Stimulated activated CD4-positive, alpha-beta T cell treated with anti-CD3 and anti-CD28 coated beads, Interleukin-15, amount 100 ng/mL, for 48 hours (primary cell): ENCODE measurements around the gene COG5.
"Not testable (repeated sequence)": the region's sequence is repeated elsewhere in the genome, so short reads cannot be mapped to it uniquely, and the experiment has no call there.

ENCODE experiments used
- DNase-seq, 2 donors: peaks; one replicate each; pipeline ENCODE4 v3.0.0-alpha.2; 2020; ENCODE audit warnings: low read depth in 2 of 2

Gene COG5

GRCh38 chr7:107228291-107228690 is 335.4 kb downstream of the COG5 start:
- no peak for DNase-seq

GRCh38 chr7:107224374-107225223 is 339.1 kb downstream of the COG5 start:
- no peak for DNase-seq

- DNase-seq = not testable (repeated sequence)
Measured at GRCh38 chr7:107220806-107221205, 342.9 kb downstream of the COG5 start.

DNA sequence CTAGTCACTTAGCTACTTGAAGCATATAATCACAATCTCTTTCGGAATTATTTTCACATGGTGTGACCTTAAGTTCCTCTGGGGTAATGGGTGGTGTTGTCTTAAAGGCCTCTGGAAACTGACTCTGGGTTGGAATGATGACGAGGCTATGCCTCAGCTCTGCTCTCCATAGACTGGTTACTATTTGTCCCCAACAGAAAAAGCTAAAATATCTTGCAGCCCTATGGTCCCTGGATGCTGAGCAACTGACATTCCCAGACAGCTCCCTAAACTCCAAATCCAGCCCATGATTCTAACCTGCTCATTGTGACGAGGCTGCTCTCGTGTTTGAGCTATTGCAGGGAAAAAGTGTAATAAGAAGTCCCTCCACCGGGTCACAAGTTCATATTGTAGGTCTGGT is 343.4 kb downstream of the COG5 start:
- no peak for DNase-seq

DNA sequence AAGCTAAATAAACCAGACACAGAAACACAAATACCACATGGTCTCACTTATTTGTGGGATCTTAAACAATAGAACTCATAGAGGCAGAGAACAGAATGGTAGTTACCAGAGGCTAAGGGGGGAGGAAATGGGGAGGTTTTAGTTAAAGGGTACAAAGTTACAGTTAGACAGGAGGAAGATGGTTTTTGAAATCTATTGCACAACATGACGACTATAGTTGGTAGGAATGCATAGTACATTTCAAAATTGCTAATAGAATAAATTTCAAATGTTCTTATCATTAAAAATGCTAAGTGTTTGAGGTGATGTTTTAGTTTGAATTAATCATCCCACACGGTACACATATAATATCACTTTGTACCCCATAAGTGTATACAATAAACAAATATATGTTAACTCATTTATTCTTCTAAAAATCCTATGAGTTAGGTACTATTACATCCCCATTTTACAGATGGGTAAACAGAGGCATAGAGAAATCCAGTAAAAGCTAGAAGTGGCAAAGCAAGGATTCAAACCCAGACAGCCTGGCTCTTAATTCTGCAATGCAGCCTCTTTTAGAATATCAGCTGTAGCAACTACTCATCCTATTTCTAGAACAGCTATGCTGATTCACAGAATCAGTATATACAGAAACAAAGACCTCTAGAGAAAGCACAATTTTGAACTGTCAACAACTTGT is 344.0 kb downstream of the COG5 start:
- no peak for DNase-seq

DNA sequence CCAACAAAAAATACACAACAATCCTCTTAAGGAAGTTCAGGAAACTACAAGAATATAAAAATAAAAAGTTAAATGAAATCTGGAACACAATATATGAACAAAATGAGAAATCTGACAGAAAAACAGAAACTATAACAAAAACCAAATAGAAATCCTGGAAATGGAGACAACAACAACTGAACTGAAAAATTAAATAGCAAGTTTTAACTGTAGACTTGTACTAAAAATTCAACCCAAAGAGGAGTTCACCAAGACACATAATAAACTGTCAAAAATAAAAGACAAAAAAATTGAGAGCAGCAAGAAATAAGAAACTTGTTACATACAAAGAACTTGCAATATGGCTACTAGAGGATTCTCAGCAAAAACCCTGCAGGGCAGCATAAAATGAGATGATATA is 349.8 kb downstream of the COG5 start:
- DNase-seq = no peak

- no peak for DNase-seq
Measured at GRCh38 chr7:107213193-107213788, 350.4 kb downstream of the COG5 start.

DNA sequence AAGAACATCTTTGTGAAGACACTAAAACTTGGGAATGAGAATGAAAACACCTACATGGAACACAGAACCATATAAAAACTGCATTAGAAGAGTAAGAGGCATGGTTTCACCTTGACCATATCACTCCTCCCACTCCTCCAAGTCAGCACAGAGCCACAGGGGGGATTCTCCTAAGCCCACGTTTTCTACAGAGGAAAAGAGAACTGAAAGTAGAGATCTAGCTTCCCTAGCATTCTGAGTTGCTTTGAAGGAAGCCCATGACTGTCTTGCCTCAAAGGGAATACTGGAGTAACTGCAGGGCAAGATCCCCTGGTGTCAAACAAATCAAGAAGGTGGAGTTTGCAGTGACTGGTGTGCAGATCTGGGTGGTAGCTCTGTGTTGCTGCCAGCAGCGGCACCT is 351.0 kb downstream of the COG5 start:
- no peak for DNase-seq

- no peak for DNase-seq
Measured at GRCh38 chr7:107210400-107210799, 353.3 kb downstream of the COG5 start.

- DNase-seq = no peak
Measured at GRCh38 chr7:107209565-107209964, 354.2 kb downstream of the COG5 start.

GRCh38 chr7:107208563-107208962 is 355.2 kb downstream of the COG5 start:
- DNase-seq = no peak

DNA sequence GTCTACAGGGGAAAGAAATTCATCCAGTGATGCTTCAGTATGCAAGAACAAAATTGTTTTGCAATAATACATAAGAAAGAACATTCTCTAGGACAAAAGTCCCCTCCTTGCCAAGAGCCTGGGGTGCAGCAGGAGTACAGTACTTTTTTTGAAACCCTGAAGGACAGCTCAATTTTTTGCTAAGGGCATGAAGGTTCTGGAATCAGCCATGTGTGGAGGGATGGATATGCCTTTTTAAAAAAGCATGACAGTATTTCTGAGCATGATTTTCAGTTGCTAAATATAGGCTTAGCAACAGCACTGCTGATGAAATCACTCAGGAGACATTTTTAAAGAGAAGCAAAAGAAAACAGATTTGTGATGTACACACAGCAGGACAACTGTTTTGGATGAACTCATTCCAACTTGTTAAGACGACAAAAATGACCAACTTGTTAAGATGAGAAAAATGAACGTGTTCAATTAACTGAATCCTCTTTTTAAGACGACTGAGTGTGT is 355.6 kb downstream of the COG5 start:
- DNase-seq = no peak

- DNase-seq = no peak
Measured at GRCh38 chr7:107207459-107207858, 356.3 kb downstream of the COG5 start.

GRCh38 chr7:107206706-107207105 is 357.0 kb downstream of the COG5 start:
- no peak for DNase-seq

DNA sequence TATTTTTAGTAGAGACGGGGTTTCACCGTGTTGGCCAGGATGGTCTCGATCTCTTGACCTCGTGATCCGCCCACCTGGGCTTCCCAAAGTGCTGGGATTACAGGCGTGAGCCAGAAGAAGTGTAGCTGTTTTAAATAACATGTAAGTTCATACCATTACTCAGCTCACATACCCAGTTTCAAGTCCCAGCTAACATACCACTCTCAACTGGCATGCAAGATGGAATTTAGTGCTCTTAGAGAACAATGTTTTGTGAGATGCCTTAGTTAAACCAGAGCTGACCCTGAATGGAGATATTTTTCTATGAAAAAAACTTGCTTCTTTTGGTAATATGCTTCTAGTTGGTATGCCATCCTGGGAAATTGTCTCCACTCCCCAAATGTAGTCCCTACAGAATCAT is 357.6 kb downstream of the COG5 start:
- DNase-seq = no peak

GRCh38 chr7:107203607-107204006 is 360.1 kb downstream of the COG5 start:
- DNase-seq = no peak

- DNase-seq = no peak
Measured at GRCh38 chr7:107201795-107202450, 361.8 kb downstream of the COG5 start.

DNA sequence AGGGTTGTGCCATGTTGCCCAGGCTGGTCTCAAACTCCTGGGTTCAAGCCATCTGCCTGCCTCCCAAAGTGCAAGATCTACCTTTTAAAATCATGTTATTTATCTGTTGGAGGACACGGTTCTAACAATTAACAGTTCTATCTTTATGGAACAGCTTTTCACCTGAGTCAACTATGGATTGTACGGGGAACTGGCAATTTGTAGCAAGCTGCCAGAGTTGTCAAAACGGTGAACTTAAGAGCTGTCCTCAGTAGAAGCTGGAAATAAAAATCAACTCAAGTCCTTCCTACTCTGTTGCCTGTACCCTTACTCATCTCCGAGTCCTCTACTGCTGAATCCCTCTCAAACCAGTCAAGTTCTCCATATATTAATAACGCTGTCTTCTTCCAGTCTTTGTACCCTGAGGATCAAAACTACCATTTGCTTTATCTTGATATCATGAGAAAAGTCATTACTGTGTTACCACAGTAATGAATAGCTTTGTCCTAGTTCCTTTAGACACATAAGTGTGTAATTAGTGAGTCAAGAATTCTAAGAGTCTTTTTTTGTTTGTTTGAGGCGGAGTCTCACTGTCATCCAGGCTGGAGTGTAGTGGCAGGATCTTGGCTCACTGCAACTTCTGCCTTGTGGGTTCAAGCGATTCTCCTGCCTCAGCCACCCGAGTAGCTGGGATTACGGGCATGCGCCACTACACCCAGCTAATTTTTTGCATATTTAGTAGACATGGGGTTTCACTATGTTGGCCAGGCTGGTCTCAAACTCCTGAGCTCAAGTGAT is 366.7 kb downstream of the COG5 start:
- no peak for DNase-seq

DNA sequence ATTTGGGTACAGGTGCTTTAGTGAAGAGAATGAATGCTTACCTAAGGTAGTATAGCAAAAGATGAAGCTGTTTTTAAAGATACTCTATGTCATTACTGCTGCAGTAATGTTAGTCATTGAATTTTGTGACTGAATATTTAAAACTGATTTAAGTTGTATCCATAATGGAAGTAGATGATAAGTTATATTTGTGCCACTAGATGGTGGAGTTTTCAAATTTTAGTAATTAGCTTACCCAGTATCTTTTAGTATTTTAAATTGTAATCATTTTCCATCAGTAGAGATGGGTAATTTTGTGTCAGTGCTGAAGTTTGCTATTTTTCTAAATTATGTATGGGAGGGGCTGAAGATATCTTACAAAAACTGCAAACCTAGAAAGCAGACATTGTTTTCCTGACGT is 369.7 kb downstream of the COG5 start:
- no peak for DNase-seq

DNA sequence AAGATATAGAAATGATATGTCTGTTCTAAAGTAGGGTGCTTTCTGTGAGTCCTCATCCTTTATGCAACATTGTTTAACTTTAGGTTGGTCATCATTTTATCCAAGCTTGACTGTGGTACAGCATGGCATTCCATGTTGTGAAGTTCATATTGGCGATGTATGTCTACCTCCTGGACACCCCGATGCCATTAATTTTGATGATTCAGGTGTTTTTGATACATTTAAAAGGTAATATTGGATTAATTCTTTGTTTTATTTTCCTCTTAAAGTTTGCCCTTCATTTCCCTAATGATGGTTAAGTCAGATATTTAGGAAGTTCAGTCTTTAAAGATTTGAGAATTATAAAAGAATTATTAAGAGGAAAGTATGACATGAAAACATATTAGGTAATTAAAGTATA is 373.6 kb downstream of the COG5 start:
- DNase-seq = no peak

DNA sequence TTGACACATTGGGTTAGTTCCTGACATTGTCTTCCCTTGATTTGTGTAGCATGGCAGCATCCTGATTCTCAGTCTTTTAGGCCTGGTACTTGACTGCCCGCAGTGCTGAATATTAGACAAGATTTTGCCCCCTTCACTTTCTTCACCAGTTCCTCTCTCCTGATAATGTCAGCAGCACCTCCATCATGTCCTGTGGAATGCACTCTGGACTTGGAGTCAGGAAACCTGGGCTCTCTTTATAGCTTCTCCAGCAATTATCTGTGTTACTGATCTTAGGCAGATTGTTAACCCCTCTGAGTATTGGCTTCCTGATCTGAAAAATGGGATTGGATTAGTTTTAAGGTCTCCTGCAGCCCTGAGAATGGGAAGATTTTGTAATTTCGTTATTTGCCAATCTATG is 375.9 kb downstream of the COG5 start:
- DNase-seq = no peak
